ENCODE measurements around the gene PPIB.

PPIB gene

GRCh38 chr15:64162869-64163658 is at the start of gene PPIB:
PPIB (minus strand) TSS chr15:64163022; CDS start chr15:64162986, 36 bp downstream.
- peak; percentile 80 for DNase-seq (ENCODE audit: low read depth)

- no peak for DNase-seq (ENCODE audit: low read depth)
Observed at GRCh38 chr15:64211696-64212095, 48.9 kb upstream of the PPIB start.

GRCh38 chr15:64210371-64210770 is 47.5 kb upstream of the PPIB start:
- no peak for DNase-seq (ENCODE audit: low read depth)

- DNase-seq (ENCODE audit: low read depth): peak; percentile 23
Observed at GRCh38 chr15:64209680-64210334, 47.0 kb upstream of the PPIB start.

- no peak for DNase-seq (ENCODE audit: low read depth)
Observed at GRCh38 chr15:64205202-64205601, 42.4 kb upstream of the PPIB start.

GRCh38 chr15:64197425-64197824 is 34.6 kb upstream of the PPIB start:
- no peak for DNase-seq (ENCODE audit: low read depth)

- no peak for DNase-seq (ENCODE audit: low read depth)
Observed at GRCh38 chr15:64193971-64194370, 31.1 kb upstream of the PPIB start.

GRCh38 chr15:64191971-64192830 is 29.4 kb upstream of the PPIB start:
- no peak for DNase-seq (ENCODE audit: low read depth)

- DNase-seq (ENCODE audit: low read depth): no peak
Observed at GRCh38 chr15:64187396-64188191, 24.8 kb upstream of the PPIB start.

GRCh38 chr15:64185146-64185911 is 22.5 kb upstream of the PPIB start:
- no peak for DNase-seq (ENCODE audit: low read depth)

- DNase-seq (ENCODE audit: low read depth): no peak
Observed at GRCh38 chr15:64182859-64183370, 20.1 kb upstream of the PPIB start.

- DNase-seq (ENCODE audit: low read depth): no peak
Observed at GRCh38 chr15:64180235-64180824, 17.5 kb upstream of the PPIB start.

- no peak for DNase-seq (ENCODE audit: low read depth)
Observed at GRCh38 chr15:64166102-64166890, 3.5 kb upstream of the PPIB start.

- no peak for DNase-seq (ENCODE audit: low read depth)
Observed at GRCh38 chr15:64164436-64164835, 1.6 kb upstream of the PPIB start.

- no peak for DNase-seq (ENCODE audit: low read depth)
Observed at GRCh38 chr15:64163659-64164362, 989 bp upstream of the PPIB start.

- no peak for DNase-seq (ENCODE audit: low read depth)
Observed at GRCh38 chr15:64162478-64162868, 349 bp downstream of the PPIB start.

GRCh38 chr15:64161688-64162477 is 939 bp downstream of the PPIB start:
- no peak for DNase-seq (ENCODE audit: low read depth)
